Measurements from ENCODE around the gene PNKD.
"Not testable (repeated sequence)": the region's sequence is repeated elsewhere in the genome, so short reads cannot be mapped to it uniquely, and the experiment has no call there.

The PNKD gene

DNA sequence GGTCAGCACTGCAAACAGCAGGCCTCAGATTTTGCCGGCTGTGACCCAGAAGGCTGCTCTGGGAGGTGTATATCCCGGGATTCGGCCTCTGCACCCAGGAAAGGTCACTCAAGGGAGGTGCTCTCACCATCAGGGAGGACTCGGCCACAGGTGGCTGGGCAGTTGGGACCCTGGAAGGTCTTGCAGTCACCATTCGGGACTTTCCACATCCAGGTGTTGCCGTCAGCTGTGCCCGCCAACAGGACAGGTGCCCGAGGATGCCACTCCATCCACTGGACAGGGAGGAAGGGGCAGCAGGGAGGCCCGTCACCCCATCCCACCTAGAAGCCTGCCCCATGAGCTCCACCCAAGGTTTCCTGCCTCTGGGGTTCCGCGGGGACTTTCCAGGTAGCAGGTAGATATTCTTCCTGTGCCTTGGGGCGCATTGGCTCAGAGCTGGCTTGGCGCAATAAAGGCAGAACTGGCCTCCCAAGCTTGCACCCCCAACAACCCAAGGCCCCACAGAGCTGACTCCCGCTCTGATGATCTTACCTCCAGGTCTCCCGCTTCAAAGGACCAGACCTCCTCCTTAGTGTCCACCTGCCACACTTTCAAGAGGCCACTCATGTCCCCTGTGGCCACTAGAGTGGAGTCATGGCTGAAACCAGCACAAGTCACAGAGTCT, 3.9 kb upstream of the PNKD start:
- TF ChIP-seq, protein P1, sequence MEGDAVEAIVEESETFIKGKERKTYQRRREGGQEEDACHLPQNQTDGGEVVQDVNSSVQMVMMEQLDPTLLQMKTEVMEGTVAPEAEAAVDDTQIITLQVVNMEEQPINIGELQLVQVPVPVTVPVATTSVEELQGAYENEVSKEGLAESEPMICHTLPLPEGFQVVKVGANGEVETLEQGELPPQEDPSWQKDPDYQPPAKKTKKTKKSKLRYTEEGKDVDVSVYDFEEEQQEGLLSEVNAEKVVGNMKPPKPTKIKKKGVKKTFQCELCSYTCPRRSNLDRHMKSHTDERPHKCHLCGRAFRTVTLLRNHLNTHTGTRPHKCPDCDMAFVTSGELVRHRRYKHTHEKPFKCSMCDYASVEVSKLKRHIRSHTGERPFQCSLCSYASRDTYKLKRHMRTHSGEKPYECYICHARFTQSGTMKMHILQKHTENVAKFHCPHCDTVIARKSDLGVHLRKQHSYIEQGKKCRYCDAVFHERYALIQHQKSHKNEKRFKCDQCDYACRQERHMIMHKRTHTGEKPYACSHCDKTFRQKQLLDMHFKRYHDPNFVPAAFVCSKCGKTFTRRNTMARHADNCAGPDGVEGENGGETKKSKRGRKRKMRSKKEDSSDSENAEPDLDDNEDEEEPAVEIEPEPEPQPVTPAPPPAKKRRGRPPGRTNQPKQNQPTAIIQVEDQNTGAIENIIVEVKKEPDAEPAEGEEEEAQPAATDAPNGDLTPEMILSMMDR (IDR thresholded peaks at IDR 0.05; ENCODE audit: insufficient read depth, missing control alignments), result no peak
- DNase-seq (ENCODE audit: insufficient read length, low spot score) (no peak), FAIRE-seq (no peak)

DNA sequence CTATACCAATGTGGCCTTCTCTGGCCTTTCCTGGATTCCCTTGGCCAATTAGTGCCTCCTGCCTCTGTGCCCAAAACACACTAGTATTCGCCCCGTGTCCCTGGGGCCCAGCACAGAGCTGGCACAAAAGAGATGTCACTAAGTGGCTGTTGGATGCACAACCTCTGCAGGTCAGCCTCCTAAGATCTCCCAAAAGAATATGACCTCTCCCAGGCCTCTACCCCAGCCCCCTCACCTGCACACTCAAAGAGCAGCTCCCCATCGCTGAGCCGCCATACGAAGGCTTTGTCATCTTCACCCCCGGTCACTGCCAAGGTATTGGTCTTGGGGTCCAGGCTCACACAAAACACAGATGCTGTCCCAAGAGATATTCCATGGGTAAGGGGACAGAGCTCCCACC, 3.1 kb upstream of the PNKD start:
- TF ChIP-seq, protein P1 (IDR thresholded peaks at IDR 0.05; ENCODE audit: insufficient read depth, missing control alignments), result no peak
- DNase-seq (ENCODE audit: insufficient read length, low spot score), result no peak
- no peak for FAIRE-seq

DNA sequence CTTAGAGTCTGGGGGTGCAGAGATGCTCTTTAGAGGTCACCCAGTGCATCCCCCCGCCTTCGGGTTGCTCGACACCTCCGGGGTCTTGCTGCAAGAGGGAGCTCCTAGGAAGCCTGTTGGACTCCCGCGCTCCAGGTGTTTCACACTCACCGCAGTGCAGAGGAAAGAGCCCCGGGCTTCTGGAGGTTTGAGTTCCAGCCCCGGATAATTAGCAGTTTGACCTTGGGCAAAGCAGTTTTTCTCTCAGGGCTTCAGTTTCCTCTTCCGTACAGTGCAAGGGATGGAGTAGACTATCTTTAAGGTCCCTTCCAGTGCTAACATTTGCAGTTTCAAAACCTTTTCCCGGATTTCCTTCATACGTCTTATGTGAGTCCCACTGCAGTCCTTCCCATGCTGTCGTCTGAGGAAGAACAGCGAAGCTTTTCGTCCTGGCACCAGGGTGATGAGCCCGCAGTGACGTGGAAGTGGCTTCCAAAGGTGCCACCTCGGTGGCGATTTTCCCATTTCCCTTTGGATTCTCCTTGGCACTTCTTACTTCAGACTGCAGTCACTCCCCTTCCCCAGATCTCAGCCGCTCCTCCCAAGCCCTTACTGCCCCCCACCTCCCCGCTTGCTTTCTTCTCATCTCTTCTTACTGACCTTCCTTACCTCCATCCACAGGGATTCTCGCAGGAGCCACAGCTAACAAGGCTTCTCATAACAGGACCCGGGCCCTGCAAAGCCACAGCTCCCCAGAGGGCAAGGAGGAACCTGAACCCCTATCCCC, 585 bp downstream of the PNKD start:
- TF ChIP-seq, protein P1 (IDR thresholded peaks at IDR 0.05; ENCODE audit: insufficient read depth, missing control alignments), result no peak
- DNase-seq (ENCODE audit: insufficient read length, low spot score) (no peak), FAIRE-seq (no peak)

DNA sequence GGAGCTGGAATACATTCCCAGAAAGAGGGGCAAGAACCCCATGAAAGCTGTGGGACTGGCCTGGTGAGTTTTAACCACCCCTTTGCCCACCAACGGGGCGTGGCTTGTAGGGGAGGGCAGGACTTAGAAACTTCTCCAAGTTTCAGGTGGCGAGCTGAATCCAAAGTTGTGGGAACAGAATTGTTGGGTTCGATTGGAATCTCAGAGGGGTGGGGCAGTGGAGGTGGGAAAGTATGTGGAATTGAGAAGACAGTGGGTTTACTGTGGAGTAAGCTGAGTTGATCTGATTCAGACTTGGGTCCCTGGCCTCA, 1.1 kb downstream of the PNKD start:
- DNase-seq (ENCODE audit: insufficient read length, low spot score) (no peak), FAIRE-seq (no peak)
- TF ChIP-seq, protein P1 (IDR thresholded peaks at IDR 0.05; ENCODE audit: insufficient read depth, missing control alignments), result no peak

DNA sequence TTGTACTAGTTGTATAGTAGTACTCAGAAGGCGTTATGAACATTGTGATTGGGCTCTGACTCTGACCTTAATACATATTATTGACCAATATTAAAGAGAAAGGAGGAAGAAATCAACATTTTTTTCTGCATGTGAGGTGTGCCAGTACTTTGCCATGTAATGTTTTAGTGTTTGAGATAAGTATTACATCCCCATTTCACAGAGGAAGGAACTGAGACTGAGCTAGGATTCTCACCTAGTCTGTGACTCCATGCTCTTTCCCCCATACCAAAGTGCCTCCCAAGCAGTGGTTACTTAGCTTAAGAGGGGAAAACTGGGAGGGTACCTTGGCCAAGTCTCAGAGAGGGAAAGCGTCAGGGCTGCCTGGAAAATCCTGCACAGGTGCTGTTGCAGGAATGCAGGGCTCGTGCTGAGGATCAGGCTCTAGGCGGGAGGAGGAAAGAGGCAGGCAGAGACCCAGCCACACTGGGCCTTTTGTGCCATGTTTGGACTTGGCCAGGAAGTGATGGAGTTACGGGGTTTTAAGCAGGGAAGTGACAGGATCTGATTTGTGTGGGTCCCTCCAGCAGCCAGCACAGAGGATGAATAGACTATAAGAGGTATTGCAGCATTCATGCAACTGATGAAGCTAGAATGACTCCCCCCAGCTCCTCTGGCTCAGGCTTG, 1.7 kb downstream of the PNKD start:
- FAIRE-seq (no peak), DNase-seq (ENCODE audit: insufficient read length, low spot score) (no peak)
- TF ChIP-seq, protein P1 (IDR thresholded peaks at IDR 0.05; ENCODE audit: insufficient read depth, missing control alignments), result no peak

DNA sequence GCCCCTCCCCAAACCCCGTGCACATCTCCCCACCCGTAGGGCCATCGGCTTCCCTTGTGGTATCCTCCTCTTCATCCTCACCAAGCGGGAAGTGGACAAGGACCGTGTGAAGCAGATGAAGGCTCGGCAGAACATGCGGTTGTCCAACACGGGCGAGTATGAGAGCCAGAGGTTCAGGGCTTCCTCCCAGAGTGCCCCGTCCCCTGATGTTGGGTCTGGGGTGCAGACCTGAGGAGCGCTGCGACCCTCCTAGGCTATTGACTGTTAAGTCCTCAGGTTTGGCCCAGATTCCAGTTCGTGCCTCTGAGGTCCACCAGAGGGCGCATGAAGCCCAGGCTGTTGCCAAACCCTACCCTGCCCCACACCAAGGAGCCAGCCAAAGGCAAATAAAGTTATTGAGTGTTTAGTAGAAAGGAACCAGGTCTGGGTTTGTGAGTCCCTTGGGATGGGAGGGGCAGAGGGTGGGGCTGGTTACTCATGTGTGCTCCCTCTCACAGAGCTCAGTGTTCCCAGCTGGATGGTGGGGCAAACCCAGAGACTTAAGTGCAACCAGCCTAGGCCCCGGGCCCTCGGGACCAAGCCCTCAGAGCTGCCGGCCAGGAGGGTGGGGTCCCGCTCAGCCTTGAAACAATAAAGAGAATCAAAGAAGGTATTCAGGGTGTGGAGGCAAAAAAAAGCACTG, 2.4 kb downstream of the PNKD start:
- FAIRE-seq, result no peak
- TF ChIP-seq, protein P1 (IDR thresholded peaks at IDR 0.05; ENCODE audit: insufficient read depth, missing control alignments), result peak; percentile 93
- DNase-seq (ENCODE audit: insufficient read length, low spot score), result peak; percentile 72

DNA sequence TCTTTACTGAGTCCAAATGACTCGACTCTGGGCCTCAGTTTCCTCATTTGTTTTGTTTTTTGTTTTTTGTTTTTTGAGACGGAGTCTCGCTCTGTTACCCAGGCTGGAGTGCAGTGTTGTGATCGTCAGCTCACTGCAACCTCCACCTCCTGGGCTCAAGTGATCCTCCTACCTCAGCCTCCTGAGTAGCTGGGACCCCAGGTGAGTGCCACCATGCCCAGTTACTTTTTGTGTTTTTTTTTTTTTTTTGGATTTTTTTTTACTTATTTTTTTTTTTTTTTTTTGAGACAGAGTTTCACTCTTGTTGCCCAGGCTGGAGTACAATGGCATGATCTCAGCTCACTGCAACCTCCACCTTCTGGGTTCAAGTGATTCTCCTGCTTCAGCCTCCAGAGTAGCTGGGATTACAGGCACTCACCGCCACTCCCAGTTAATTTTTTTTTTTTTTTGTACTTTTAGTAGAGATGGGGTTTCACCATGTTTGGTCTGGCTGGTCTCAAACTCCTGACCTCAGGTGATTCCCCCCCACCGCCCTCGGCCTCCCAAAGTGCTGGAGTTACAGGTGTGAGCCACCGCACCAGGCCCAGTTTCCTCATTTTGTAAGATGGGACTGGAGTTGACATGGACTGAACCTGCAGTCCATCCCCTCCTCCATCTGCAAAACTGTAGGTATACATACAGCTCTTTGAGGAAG, 3.0 kb downstream of the PNKD start:
- not testable (repeated sequence) for FAIRE-seq; DNase-seq (ENCODE audit: insufficient read length, low spot score)
